HG03439 (cell line): ENCODE data around the gene UPK3A.
"Not testable (repeated sequence)": the region's sequence is repeated elsewhere in the genome, so short reads cannot be mapped to it uniquely, and the experiment has no call there.

Experiments
- ATAC-seq: cut with Tn5 transposase; IDR thresholded peaks from one replicate; pipeline ENCODE4 v1.9.1; 2021; ENCODE audit warnings: mild to moderate bottlenecking, moderate library complexity; ENCODE audit not compliant: unreplicated experiment

UPK3A gene

GRCh38 chr22:45324311-45324711 lies 39.6 kb downstream of the UPK3A start:
- no peak for ATAC-seq

- not testable (repeated sequence) for ATAC-seq
Measured at GRCh38 chr22:45328261-45328660, 43.5 kb downstream of the UPK3A start.

GRCh38 chr22:45328822-45329529 lies 44.2 kb downstream of the UPK3A start:
- no peak for ATAC-seq

DNA sequence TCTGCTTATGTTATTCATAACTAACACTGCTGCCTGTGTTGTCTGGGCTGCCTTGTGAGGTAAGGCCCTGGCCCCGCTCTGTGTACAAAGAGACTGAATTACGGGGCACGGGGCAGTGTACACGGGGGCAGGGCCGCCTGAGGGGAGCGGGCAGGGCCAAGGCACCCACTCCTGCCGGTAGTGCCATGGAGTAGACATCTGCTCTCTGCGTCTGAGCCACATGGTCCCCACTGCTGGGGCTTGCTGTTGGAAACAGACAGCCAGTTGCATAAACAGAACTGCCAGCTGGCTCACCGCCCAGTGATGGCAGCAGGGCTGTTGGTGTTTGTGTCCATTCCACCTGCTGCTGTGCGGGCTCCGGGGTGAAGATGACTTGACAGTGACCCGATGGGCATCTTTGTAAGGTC lies 44.8 kb downstream of the UPK3A start:
- no peak for ATAC-seq

GRCh38 chr22:45330548-45330947 lies 45.8 kb downstream of the UPK3A start:
- no peak for ATAC-seq

- ATAC-seq = no peak
Measured at GRCh38 chr22:45331486-45331885, 46.7 kb downstream of the UPK3A start.

- ATAC-seq = no peak
Measured at GRCh38 chr22:45332001-45332400, 47.3 kb downstream of the UPK3A start.

DNA sequence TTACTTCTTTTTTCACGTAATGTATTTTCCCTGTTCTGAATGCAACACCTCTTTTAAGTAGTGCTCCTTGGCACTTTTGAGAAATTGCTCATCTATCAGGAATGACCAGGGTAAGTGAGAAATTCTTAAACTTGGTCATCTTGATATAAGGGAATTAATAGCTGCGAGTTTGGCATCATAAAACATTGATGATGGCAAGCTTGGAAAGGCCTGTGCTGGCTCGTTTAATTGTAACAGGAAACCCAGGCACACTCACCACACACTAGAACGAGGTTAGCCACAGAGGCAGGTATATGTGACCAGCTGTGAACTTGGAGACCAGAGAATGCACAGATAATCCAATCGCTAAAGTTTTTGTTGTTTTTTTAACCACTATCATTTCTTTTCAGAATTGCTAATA lies 49.3 kb downstream of the UPK3A start:
- ATAC-seq = no peak

DNA sequence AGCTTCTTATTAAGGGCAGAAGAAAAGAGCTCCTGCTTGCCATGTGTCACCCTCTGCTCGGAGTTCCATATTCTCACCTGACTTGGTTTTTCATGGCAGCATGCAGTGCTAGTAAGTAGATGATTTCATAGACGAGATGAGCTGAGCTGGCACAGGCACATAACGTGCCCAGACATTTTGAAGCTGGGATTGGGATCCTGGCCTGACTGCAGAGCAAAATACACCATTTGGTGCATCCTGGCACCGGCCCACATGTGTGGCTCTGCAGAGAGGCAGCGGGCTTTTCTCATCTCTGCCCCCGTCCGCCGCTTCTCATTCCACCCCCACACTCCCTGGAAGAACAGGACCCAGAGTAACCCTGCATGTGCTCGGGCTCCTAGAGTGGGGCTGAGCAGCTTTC lies 49.8 kb downstream of the UPK3A start:
- ATAC-seq = no peak

DNA sequence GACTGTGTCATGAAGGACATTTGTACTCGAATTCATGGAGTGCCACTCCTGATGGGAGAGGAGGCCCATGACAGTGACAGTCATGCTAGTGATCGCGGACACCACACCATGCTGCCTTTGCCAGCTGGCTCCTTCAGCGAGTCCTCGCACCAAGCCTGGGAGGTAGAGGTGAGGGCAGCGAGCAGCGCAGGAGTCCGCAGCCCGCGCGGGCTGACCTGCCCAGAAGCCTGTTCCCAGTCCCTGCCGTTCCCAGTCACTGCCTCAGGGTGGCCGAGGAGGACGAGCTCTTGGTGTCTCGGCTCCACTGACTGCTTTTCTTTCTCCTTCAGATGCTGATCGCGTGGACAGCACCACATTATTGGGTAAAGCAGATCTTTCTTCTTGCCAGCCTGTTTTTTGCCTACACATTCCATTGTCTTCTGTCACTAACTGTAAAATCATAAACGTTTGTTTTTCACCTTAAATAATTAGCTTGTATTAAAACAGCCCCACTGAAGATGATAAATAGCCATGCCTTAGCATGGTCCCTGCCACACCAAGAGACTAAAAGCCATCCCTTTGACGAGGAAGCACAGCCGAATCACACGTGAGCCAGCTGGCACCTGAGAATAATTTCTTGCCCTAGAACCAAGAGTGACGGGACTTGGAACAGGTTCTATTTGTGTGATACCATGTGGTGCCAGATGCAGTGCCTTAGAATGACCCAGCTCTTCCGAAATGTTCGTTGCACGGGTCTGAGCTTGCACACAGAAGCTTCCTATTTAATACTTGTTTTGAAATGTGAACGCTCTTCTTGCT lies 50.5 kb downstream of the UPK3A start:
- ATAC-seq = no peak

- ATAC-seq = no peak
Measured at GRCh38 chr22:45335854-45336522, 51.2 kb downstream of the UPK3A start.

GRCh38 chr22:45336971-45337431 lies 52.3 kb downstream of the UPK3A start:
- ATAC-seq = no peak

GRCh38 chr22:45337536-45337935 lies 52.8 kb downstream of the UPK3A start:
- no peak for ATAC-seq

DNA sequence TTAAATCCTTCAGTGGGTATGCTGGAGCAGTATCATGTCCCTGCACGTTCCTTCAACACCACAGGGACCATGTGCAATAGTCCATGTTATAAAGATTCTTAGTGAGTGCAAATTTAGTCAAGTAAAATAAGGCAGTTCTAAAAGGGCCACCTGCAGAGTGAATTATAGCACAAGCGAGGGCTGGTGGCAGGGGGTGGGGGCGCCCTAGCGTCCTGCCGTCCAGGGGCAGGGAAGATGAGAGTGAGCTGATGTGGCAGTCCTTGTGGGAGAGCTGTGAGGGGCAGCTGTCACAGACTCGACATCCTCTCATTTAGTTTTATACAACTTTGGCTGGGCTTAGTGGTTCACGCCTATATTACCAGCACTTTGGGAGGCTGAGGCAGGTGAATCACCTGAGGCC lies 54.0 kb downstream of the UPK3A start:
- ATAC-seq = no peak

GRCh38 chr22:45340323-45340722 lies 55.6 kb downstream of the UPK3A start:
- no peak for ATAC-seq

- ATAC-seq = no peak
Measured at GRCh38 chr22:45341498-45341897, 56.7 kb downstream of the UPK3A start.

DNA sequence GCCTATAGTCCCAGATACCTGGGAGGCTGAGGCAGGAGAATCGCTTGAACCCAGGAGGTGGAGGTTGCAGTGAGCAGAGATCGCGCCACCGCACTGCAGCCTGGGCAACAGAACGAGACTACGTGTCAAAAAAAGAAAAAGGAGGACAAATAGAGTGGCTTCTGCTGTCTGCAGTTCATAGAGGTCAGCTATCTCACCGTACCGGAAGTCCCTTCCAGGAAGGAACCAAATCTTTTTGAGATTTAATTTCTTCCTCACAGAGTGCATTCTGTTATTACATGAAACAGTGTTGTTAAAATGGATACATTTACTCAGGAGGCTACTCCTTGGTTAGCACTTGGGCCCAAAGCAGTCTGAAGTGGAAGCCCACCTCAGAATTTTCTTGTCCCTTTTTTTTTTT lies 58.4 kb downstream of the UPK3A start:
- ATAC-seq = no peak

DNA sequence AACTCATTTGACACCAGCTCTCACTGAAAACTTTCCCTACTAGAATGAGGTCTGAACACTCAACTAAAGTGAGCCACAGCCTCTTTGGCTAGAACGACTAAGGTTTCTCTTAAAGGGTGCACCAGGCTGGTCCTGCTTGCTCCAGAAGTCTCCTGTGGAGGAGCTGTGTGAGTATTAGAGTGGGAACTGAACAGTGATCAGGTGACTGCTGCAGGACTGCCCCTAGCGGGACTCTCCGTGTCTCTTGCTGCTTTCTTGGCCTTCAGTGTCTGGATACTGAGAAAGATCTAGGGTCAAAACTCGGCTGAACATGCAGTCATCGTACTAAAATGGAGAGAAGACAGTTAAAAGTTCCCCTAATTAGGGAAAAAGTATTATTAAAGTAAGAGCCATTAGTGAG lies 59.6 kb downstream of the UPK3A start:
- no peak for ATAC-seq
